ENCODE data around the gene TMEM92.
"Not testable (repeated sequence)": the region's sequence is repeated elsewhere in the genome, so short reads cannot be mapped to it uniquely, and the experiment has no call there.

TMEM92 gene

GRCh38 chr17:50262001-50262794, 12.1 kb upstream of the TMEM92 start:
- no peak for DNase-seq

- no peak for DNase-seq
Observed at GRCh38 chr17:50263331-50264262, 10.7 kb upstream of the TMEM92 start.

- no peak for DNase-seq
Observed at GRCh38 chr17:50264263-50265113, 9.8 kb upstream of the TMEM92 start.

GRCh38 chr17:50265212-50265611, 9.1 kb upstream of the TMEM92 start:
- no peak for DNase-seq

- no peak for DNase-seq
Observed at GRCh38 chr17:50265690-50266315, 8.5 kb upstream of the TMEM92 start.

- peak; percentile 36 for DNase-seq
Observed at GRCh38 chr17:50266384-50267073, 7.7 kb upstream of the TMEM92 start.

GRCh38 chr17:50267074-50267841, 7.0 kb upstream of the TMEM92 start:
- no peak for DNase-seq

- no peak for DNase-seq
Observed at GRCh38 chr17:50268026-50268425, 6.2 kb upstream of the TMEM92 start.

GRCh38 chr17:50268743-50269275, 5.5 kb upstream of the TMEM92 start:
- DNase-seq = no peak

- DNase-seq = peak; percentile 1
Observed at GRCh38 chr17:50269477-50270434, 4.5 kb upstream of the TMEM92 start.

- no peak for DNase-seq
Observed at GRCh38 chr17:50270435-50271362, 3.6 kb upstream of the TMEM92 start.

GRCh38 chr17:50271363-50271750, 2.9 kb upstream of the TMEM92 start:
- DNase-seq = not testable (repeated sequence)

GRCh38 chr17:50272246-50272645, 2.0 kb upstream of the TMEM92 start:
- no peak for DNase-seq

- DNase-seq = peak; percentile 30
Observed at GRCh38 chr17:50272711-50273653, 1.3 kb upstream of the TMEM92 start.

GRCh38 chr17:50273654-50274040, 619 bp upstream of the TMEM92 start:
- DNase-seq = no peak

GRCh38 chr17:50274897-50275221, 593 bp downstream of the TMEM92 start:
- DNase-seq = no peak

- no peak for DNase-seq
Observed at GRCh38 chr17:50275279-50275678, 1.0 kb downstream of the TMEM92 start.

Data from DMS79 treated with DMSO at 0.1 percent for 48 hours (cell line).